ENCODE data around the gene ZNF716.
"Not testable (repeated sequence)": the region's sequence is repeated elsewhere in the genome, so short reads cannot be mapped to it uniquely, and the experiment has no call there.

The ZNF716 gene

DNA sequence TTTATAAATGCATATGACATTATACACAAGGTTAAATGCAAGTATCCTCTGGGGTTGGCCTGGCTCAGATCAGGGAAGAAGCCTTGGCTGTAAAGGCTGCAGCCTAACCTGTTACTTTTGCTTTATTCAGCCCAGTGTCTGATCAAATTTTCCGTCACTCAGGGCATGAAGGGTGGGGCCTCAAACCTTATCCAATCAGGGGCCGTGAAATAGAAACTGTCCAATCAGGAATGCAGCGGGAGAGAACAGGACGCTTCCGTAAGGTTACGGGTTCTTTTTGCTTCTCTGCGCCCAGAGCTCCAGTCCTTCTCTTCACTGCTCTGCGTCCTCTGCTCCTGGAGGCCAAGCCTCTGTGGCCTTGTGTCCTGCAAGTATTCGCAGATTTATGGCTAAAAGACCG is at the start of gene ZNF716:
TSS of gene ZNF716 (plus strand) at position 274 of the 400 bp plus-strand sequence. CDS start at position 386, 112 bp downstream.
- no peak for DNase-seq

DNA sequence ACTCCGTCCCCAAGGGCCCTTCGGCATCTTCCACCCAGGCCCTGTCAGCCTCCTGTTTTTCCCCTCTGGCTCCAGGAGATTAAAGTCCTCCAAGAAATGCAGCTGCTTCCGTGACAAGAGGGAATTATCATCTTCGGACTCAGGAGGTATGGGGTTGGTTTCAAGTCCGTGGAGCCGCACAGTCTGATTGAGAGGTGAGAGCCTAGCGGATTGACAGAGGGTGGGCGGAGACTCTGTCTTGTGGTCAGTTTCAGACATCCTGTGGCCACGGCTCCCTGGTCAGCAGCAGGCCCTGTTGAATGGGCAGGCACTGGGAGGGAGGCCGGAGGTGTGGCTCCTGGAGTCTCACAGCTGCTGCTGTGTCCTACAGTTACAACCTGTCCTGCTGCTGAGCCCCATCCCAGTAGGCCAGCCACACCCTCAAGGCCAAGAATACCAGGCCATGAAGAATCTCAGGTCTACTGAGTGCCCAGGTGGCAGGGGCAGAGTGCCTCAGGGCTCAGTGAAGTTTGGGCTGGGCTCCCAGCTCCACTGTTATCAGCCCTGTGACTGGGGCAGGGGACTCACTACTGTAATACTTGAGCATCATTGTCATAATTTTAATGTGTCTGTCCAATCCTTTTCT is 49.3 kb upstream of the ZNF716 start:
- DNase-seq = no peak

DNA sequence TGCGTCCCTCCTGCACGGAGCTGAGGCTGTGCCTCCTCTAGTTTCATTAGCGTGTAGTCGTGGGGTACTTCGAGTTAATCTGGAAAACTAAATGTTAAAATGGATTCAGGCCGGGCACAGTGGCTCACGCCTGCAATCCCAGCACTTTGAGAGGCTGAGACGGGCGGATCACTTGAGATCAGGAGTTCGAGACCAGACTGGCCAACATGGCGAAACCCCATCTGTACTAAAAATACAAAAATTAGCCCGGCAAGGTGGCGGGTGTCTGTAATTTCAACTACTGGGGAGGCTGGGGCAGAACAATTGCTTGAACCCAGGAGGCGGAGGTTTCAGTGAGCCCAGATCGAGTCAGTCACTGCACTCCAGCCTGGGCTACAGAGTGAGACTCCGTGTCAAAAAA is 46.9 kb upstream of the ZNF716 start:
- not testable (repeated sequence) for DNase-seq

- DNase-seq = no peak
Observed at GRCh38 chr7:57403601-57404342, 46.2 kb upstream of the ZNF716 start.

- no peak for DNase-seq
Observed at GRCh38 chr7:57404343-57404966, 45.5 kb upstream of the ZNF716 start.

DNA sequence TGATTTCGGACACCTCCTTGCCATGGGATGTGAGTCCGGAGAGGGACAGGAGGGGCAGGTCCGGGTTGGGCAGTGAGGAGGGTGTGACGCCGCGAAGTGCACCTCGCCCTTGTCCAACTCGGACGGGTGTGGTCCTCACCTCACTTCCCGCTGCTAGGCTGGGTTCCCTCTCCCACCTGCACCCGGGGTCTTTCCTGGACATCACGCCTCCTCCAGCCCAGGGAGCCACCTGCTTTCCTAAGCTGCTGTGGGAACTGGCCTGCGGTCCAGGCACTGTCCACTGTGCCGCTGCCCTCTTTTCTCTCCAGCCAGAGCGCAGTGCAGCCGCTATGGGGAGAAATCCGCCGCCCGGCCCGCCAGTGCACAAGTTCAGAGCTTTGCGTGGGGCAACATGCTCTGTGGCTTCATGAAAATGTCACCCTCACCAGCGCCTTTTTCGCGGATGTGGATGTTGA is 45.0 kb upstream of the ZNF716 start:
- DNase-seq = no peak

GRCh38 chr7:57407125-57407524 is 42.9 kb upstream of the ZNF716 start:
- no peak for DNase-seq

DNA sequence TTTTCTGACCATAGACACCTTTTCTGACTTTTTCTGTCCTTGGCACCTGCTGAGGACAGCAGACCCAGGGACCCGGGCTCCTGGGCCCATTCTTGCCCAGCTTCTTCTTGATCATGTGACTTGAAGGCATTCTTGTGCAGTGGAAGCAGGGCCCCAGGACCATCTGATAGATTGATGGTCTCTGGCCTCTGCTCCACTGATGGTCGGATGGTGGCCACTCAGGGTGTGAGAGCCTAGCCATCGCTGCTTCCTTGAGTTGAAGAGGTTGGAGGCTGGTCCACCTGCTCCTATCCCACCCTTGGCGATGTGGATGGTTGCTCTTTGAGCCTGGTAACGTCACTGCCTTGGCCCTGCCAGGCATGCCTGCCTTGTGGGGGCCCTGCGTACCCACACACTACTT is 37.8 kb upstream of the ZNF716 start:
- DNase-seq = no peak

GRCh38 chr7:57412618-57413017 is 37.4 kb upstream of the ZNF716 start:
- no peak for DNase-seq

GRCh38 chr7:57413529-57414398 is 36.2 kb upstream of the ZNF716 start:
- no peak for DNase-seq

GRCh38 chr7:57414415-57414814 is 35.6 kb upstream of the ZNF716 start:
- no peak for DNase-seq

DNA sequence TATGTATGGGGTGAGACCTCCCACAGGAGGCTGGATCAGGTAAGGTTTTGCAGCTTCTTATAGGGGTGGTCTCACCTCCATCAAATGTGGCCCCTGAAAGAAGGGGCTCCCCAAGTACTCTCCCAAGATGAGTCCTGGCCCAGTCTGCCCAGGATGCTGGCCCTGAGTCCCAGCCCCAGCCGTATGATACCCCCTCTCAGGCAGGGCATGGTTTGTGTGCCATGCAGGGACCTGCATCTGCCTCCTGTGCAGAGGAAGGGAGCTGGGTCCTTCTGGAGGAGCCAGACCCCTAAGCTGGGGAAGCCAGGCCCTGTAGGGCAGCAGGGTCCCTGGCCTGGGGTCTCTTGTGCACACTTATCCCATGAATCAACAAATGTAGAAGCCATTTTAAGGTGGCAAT is 35.1 kb upstream of the ZNF716 start:
- DNase-seq = no peak

- no peak for DNase-seq
Observed at GRCh38 chr7:57415326-57415725, 34.7 kb upstream of the ZNF716 start.

- no peak for DNase-seq
Observed at GRCh38 chr7:57415730-57416129, 34.2 kb upstream of the ZNF716 start.

DNA sequence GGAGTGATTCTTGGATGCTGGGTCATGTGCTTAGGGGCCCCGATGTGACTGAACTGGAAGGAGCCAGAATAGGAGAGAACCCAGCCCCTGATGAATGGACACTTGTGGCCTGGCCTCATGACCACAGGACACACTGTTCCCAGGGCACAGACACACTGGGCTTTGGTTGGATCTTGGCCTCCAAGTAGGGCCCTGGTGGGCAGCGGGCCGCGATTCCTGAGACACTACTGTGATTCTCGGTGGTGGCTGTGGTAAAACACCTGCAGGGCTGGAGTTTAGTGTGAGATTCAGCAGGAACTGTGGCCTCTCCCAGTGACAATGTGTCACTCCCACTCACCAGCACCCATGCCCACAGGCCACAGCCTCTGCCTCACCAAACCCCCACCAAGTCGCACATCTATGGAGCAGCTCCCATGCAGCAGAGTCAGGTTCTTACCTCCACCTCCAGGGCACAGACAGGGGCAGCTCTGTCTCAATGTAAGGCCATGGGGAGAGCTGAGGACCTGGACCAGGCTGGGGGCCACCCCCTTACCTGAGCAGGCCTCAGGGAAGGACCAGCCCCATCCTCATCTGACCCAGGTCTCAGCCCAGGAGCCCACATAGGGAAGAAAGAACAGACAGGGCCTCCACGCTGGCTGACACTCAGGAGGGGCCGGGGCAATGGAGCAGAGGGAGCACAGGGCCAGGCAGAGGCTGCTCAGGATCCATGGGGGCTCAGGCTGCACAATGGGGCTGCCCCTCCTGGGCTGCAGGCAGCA is 33.2 kb upstream of the ZNF716 start:
- no peak for DNase-seq

GRCh38 chr7:57417736-57418135 is 32.2 kb upstream of the ZNF716 start:
- no peak for DNase-seq

DNA sequence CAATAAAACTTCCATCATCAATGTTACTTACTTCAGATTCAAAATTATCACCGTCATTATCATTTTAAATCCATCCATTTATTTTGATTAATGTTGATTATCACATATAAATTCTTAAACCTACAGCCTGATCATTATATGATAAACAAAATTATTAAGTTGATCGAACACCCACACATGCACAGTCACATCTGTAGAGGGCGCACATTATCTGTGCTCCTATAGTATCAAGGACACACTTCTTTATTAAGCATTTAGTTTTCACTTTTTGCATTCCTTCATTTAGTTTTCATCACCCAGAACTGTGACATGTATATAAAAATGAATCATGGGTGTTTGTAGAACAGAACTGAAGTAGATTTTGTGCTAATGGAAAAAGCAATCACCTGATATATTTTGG is 26.2 kb upstream of the ZNF716 start:
- DNase-seq = no peak

- DNase-seq = no peak
Observed at GRCh38 chr7:57424515-57425238, 25.3 kb upstream of the ZNF716 start.

DNA sequence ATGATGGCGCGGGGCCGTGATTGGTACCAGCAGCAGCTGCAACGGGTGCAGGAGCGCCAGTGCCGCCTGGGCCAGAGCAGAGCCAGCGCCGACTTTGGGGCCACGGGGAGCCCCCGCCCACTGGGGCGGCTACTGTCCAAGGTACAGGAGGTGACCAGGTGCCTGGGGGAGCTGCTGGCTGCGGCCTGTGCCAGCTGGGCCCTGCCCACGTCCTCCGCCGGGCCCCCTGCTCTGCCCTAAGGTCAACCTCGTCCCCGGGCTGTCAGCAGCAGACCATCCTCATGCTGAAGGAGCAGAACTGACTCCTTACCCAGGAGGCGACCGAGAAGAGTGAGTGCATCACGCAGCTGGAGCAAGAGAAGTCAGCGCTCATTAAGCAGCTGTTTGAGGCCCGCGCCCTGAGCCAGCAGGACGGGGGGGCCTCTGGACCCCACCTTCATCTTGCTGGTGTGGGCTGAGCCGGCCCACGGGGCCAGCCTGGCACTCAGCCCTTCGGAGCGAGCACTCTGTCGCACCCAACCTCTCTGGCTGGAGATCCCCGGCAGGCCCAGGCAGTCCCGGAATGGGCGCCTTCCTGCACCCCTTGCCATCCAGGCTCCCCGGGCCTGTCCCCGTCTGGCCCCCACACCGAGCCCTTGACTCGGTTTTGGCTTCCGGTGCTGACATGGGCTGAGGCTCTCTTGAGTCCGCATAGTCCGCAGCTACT is 24.6 kb upstream of the ZNF716 start:
- DNase-seq = no peak

GRCh38 chr7:57425969-57426628 is 23.9 kb upstream of the ZNF716 start:
- DNase-seq = no peak
